Measurements from ENCODE around the gene ZXDA.

GRCh38 chrX:57915680-57916079 is 5.4 kb upstream of the ZXDA start:
- TF ChIP-seq EZH2 (IDR thresholded peaks at IDR 0.05) (no peak), POLR2AphosphoS5 (IDR thresholded peaks at IDR 0.05; ENCODE audit: borderline replicate concordance, low read depth, low read length) (no peak), FOXP2 (optimal IDR thresholded peaks at IDR 0.05; ENCODE audit: control extremely low read depth, extremely low read length, insufficient read depth) (no peak)
